Measurements from ENCODE around the gene FBXL15. TPM values are rescaled to one million over a fixed set of nuclear protein-coding genes. Genes with fewer than 3 reads are reported as not detected.

Gene FBXL15
- total and polyA plus RNA-seq, 9 of the 15 experiments (the other 6 are each of a cell fraction or from before 2014, with no cell fraction given): 0.08 to 25.9 (median 3.5) TPM

- TF ChIP-seq, protein P1, sequence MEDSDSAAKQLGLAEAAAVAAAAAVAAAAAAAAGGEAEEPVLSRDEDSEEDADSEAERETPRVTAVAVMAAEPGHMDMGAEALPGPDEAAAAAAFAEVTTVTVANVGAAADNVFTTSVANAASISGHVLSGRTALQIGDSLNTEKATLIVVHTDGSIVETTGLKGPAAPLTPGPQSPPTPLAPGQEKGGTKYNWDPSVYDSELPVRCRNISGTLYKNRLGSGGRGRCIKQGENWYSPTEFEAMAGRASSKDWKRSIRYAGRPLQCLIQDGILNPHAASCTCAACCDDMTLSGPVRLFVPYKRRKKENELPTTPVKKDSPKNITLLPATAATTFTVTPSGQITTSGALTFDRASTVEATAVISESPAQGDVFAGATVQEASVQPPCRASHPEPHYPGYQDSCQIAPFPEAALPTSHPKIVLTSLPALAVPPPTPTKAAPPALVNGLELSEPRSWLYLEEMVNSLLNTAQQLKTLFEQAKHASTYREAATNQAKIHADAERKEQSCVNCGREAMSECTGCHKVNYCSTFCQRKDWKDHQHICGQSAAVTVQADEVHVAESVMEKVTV (CRISPR knock-in tag; IDR thresholded peaks at IDR 0.05): peak; percentile 11; the same call in 1 of the 2 replicates
- no peak for TF ChIP-seq ZNF76 (CRISPR knock-in tag; IDR thresholded peaks at IDR 0.05; ENCODE audit: borderline replicate concordance)
- no peak for TF ChIP-seq CHD1 (IDR thresholded peaks at IDR 0.05; ENCODE audit: low read length)
- TF ChIP-seq RBM39 (optimal IDR thresholded peaks at IDR 0.05; ENCODE audit: low read depth, low read length): peak; percentile 52
- peak; percentile 35; the same call in 1 of the 2 replicates for TF ChIP-seq ZNF384 (IDR thresholded peaks at IDR 0.05; ENCODE audit: low read depth, low read length)
- no peak for TF ChIP-seq HIVEP1 (CRISPR knock-in tag; IDR thresholded peaks at IDR 0.05)
- TF ChIP-seq, protein P2, sequence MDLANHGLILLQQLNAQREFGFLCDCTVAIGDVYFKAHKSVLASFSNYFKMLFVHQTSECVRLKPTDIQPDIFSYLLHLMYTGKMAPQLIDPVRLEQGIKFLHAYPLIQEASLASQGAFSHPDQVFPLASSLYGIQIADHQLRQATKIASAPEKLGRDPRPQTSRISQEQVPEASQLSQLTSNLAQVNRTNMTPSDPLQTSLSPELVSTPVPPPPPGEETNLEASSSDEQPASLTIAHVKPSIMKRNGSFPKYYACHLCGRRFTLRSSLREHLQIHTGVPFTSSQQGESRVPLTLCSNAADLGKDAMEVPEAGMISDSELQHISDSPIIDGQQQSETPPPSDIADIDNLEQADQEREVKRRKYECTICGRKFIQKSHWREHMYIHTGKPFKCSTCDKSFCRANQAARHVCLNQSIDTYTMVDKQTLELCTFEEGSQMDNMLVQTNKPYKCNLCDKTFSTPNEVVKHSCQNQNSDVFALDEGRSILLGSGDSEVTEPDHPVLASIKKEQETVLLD (IDR thresholded peaks at IDR 0.05): peak; percentile 69; the same call in 1 of the 2 replicates
- peak; percentile 93 to 95 for TF ChIP-seq E2F6 (IDR thresholded peaks at IDR 0.05; ENCODE audit: borderline replicate concordance in 1 of 2, extremely low read depth in 1 of 2, insufficient read depth in 1 of 2, insufficient read length in 1 of 2, low read depth in 1 of 2, low read length in 1 of 2, poor library complexity in 1 of 2, severe bottlenecking in 1 of 2)
- peak; percentile 83 for TF ChIP-seq CTBP1 (IDR thresholded peaks at IDR 0.05; ENCODE audit: borderline replicate concordance)
- TF ChIP-seq U2AF1 (optimal IDR thresholded peaks at IDR 0.05; ENCODE audit: low read depth, low read length): no peak
- no peak for TF ChIP-seq SRSF9 (IDR thresholded peaks at IDR 0.05; ENCODE audit: borderline replicate concordance, low read depth, low read length)
- TF ChIP-seq, protein P3, sequence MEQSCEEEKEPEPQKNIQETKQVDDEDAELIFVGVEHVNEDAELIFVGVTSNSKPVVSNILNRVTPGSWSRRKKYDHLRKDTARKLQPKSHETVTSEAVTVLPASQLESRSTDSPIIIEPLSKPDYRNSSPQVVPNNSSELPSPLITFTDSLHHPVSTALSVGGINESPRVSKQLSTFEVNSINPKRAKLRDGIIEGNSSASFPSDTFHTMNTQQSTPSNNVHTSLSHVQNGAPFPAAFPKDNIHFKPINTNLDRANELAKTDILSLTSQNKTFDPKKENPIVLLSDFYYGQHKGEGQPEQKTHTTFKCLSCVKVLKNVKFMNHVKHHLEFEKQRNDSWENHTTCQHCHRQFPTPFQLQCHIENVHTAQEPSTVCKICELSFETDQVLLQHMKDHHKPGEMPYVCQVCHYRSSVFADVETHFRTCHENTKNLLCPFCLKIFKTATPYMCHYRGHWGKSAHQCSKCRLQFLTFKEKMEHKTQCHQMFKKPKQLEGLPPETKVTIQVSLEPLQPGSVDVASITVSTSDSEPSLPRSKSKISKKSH (CRISPR knock-in tag; IDR thresholded peaks at IDR 0.05): no peak
- peak; percentile 39; the same call in 1 of the 2 replicates for TF ChIP-seq VEZF1 (CRISPR knock-in tag; IDR thresholded peaks at IDR 0.05)
- TF ChIP-seq CBX8 (IDR thresholded peaks at IDR 0.05; ENCODE audit: borderline replicate concordance, extremely low read depth, low read depth, low read length, poor library complexity, severe bottlenecking): no peak
- peak; percentile 68; the same call in 1 of the 2 replicates for TF ChIP-seq SAFB (IDR thresholded peaks at IDR 0.05; ENCODE audit: borderline replicate concordance, low read depth, low read length)
- no peak for TF ChIP-seq CHCHD3 (CRISPR knock-in tag; IDR thresholded peaks at IDR 0.05)
- no peak for TF ChIP-seq MAFG (tag; conservative IDR thresholded peaks at IDR 0.05)
These were observed 2.0 kb downstream of the FBXL15 start (continued) for GRCh38 chr10:102422545-102423129.
